Endothelial cell of umbilical vein (primary cell): ENCODE data around the gene ADARB2. TPM values are rescaled to one million over a fixed set of nuclear protein-coding genes. Genes with fewer than 3 reads are reported as not detected.

Experiments
- BruUV-seq: library from RNA; stranded (reverse); fragments of 400-500 nt; replicated peaks from 2 replicates; lab custom pipeline; 2021; lab: Mats Ljungman, UMichigan
- CTCF ChIA-PET: fragments of 300-600, 350-600 bp; sonication (Branson Sonifier 250); formaldehyde crosslinking; loops from one replicate; lab custom pipeline; 2021; ENCODE audit warnings: antibody characterized with exemption, inconsistent platforms; lab: Charles Lee
- POLR2A ChIA-PET: fragments of 300-600, 350-600 bp; sonication (Branson Sonifier 250); formaldehyde crosslinking; loops from one replicate; lab custom pipeline; 2021; ENCODE audit warnings: antibody characterized with exemption, inconsistent platforms; lab: Charles Lee
- DNase-seq: peaks from one replicate; pipeline ENCODE4 v3.0.0-alpha.2; 2011; ENCODE audit warnings: low read depth, low spot score
- FAIRE-seq: peaks from 2 replicates; lab custom pipeline; 2011; peaks lifted over from hg19 to GRCh38; lab: Jason Lieb, UNC
- H2AFZ ChIP-seq: 2 replicates; pipeline ENCODE4 v1.6.0; 2012; ENCODE audit warnings: low read depth, low read length, control low read depth, inconsistent platforms
- H3K27ac ChIP-seq: 2 replicates; pipeline ENCODE4 v1.5.1; 2011; ENCODE audit warnings: low read depth, mild to moderate bottlenecking, control low read depth, low read length, moderate library complexity; ENCODE audit not compliant: insufficient read depth
- H3K27me3 ChIP-seq, 2 experiments: 2 replicates each; pipeline versions ENCODE4 v1.6.0 to v1.6.1; 2011; ENCODE audit warnings: low read length in 2 of 2, mixed read lengths in 1 of 2; ENCODE audit not compliant: control insufficient read depth in 2 of 2, insufficient read depth in 2 of 2
- H3K36me3 ChIP-seq, 2 experiments: 2 replicates in 1 of 2; 3 replicates in 1 of 2; pipeline ENCODE4 v1.5.1; 2011; ENCODE audit warnings: low read length in 2 of 2, mild to moderate bottlenecking in 1 of 2, moderate library complexity in 1 of 2; ENCODE audit not compliant: control insufficient read depth in 2 of 2, insufficient read depth in 2 of 2; ENCODE audit errors: extremely low read depth in 1 of 2
- H3K4me1 ChIP-seq: 3 replicates; pipeline ENCODE4 v1.5.1; 2011; ENCODE audit warnings: mild to moderate bottlenecking, low read length; ENCODE audit not compliant: control insufficient read depth, insufficient read depth; ENCODE audit errors: extremely low read depth
- H3K4me2 ChIP-seq: 2 replicates; pipeline ENCODE4 v1.6.1; 2011; ENCODE audit warnings: low read length, control low read depth, mixed read lengths; ENCODE audit not compliant: insufficient read depth
- H3K4me3 ChIP-seq, 3 experiments: fragments of 200-600 bp in 1 of 3; sonication (generic), shearing (Covaris generic) in 1 of 3; replicated peaks in 1 of 3; 2 replicates each; pipeline ENCODE4 v1.5.1; 2011 to 2016; ENCODE audit warnings: control low read depth in 3 of 3, low read length in 3 of 3, mild to moderate bottlenecking in 2 of 3, inconsistent platforms in 1 of 3, low read depth in 1 of 3, moderate library complexity in 1 of 3; ENCODE audit not compliant: insufficient read depth in 1 of 3
- H3K79me2 ChIP-seq: 2 replicates; pipeline ENCODE4 v1.6.0; 2012; ENCODE audit warnings: low read length, inconsistent platforms; ENCODE audit not compliant: control insufficient read depth, insufficient read depth
- H3K9ac ChIP-seq: replicated peaks from 2 replicates; pipeline ENCODE3; 2011; ENCODE audit warnings: low read length, control low read depth; ENCODE audit not compliant: insufficient read depth; ENCODE audit errors: extremely low read depth
- H3K9me1 ChIP-seq: replicated peaks from 3 replicates; pipeline ENCODE4 v1.6.0; 2011; ENCODE audit warnings: mild to moderate bottlenecking, low read length; ENCODE audit not compliant: control insufficient read depth, insufficient read depth; ENCODE audit errors: extremely low read depth
- H3K9me3 ChIP-seq: replicated peaks from 2 replicates; pipeline ENCODE4 v1.5.1; 2012; ENCODE audit warnings: low read length, inconsistent platforms; ENCODE audit not compliant: control insufficient read depth, insufficient read depth
- H4K20me1 ChIP-seq: replicated peaks from 2 replicates; pipeline ENCODE3; 2011; ENCODE audit warnings: mild to moderate bottlenecking, low read length; ENCODE audit not compliant: control insufficient read depth, insufficient read depth; ENCODE audit errors: extremely low read depth
- CTCF ChIP-seq, 2 donors: IDR thresholded peaks; 1 replicate in 1 of 2; 2 replicates in 1 of 2; pipeline ENCODE4 v1.5.1; 2011; ENCODE audit warnings: low read length in 2 of 2, mild to moderate bottlenecking in 2 of 2, moderate library complexity in 2 of 2, control low read depth in 1 of 2, inconsistent platforms in 1 of 2, low read depth in 1 of 2; ENCODE audit not compliant: insufficient read depth in 1 of 2; ENCODE audit errors: extremely low read depth in 1 of 2
- EZH2 ChIP-seq: IDR thresholded peaks from 2 replicates; pipeline ENCODE4 v1.6.1; 2012; ENCODE audit warnings: borderline replicate concordance, low read depth, mild to moderate bottlenecking, moderate library complexity, low read length, inconsistent platforms; ENCODE audit not compliant: severe bottlenecking
- FOS ChIP-seq: IDR thresholded peaks from 2 replicates; pipeline ENCODE4 v1.6.1; 2011; ENCODE audit warnings: mild to moderate bottlenecking, low read length, moderate library complexity, borderline replicate concordance; ENCODE audit not compliant: insufficient read depth
- GATA2 ChIP-seq: IDR thresholded peaks from 2 replicates; pipeline ENCODE4 v1.7.0; 2011; ENCODE audit warnings: low read depth, mild to moderate bottlenecking, moderate library complexity, mixed read lengths, low read length; ENCODE audit not compliant: insufficient read length, insufficient read depth
- JUN ChIP-seq: IDR thresholded peaks from 2 replicates; pipeline ENCODE4 v1.6.1; 2011; ENCODE audit warnings: borderline replicate concordance, low read depth; ENCODE audit not compliant: insufficient read length, insufficient read depth
- MAX ChIP-seq: IDR thresholded peaks from 2 replicates; pipeline ENCODE4 v1.6.1; 2011; ENCODE audit not compliant: insufficient read depth, insufficient read length
- MYC ChIP-seq: IDR thresholded peaks from one replicate; pipeline ENCODE4 v1.6.1; 2011; ENCODE audit warnings: mild to moderate bottlenecking, low read depth, low read length
- POLR2A ChIP-seq: IDR thresholded peaks from 2 replicates; pipeline ENCODE4 v1.6.1; 2012; ENCODE audit warnings: low read depth, mild to moderate bottlenecking, control low read depth, low read length
- POLR2AphosphoS5 ChIP-seq: IDR thresholded peaks from 2 replicates; pipeline ENCODE4 v1.6.1; 2012; ENCODE audit warnings: low read depth, mild to moderate bottlenecking, control low read depth, low read length, moderate library complexity; ENCODE audit not compliant: insufficient read depth
- dilution Hi-C: fragments of 300-500 bp; cut with MboI; formaldehyde crosslinking; loops from one replicate; pipeline ENCODE4 v1.15.0; 2019; ENCODE audit warnings: low sequenced_read_pairs; ENCODE audit not compliant: extremely low pct_ligation_motif_present
- intact Hi-C: fragments of 100-400 bp; cut with micrococcal nuclease; formaldehyde crosslinking; loops from one replicate; pipeline ENCODE4 v1.10.0; 2022
- polyA plus RNA-seq, 4 experiments: library from polyadenylated mRNA; depleted of rRNA in 3 of 4; stranded (reverse) in 3 of 4; unstranded in 1 of 4; fragments of >200 nt; gene quantifications; 2 replicates each; pipeline versions ENCODE4 v1.2.1 to v1.2.3, GENCODE V29; 2011 to 2012; ENCODE audit warnings: missing spikeins in 1 of 4
- total RNA-seq: library from RNA; stranded (reverse); gene quantifications from 2 replicates; pipeline ENCODE4 v1.2.3, GENCODE V29; 2021

The ADARB2 gene
- total and polyA plus RNA-seq, 2 donors (not counting 3 experiments of a cell fraction or from before 2014, with no cell fraction given), result not detected

- H2AFZ ChIP-seq, result no peak overlapping the region
- DNase-seq (no peak), FAIRE-seq (no peak)
- H3K9ac ChIP-seq, result no peak overlapping the region
- CTCF ChIA-PET, result no interaction called here
- no peaks in the 10 kb centered on the region for H3K36me3 ChIP-seq
- TF ChIP-seq JUN (no peak), POLR2AphosphoS5 (no peak), POLR2A (no peak), EZH2 (no peak), GATA2 (no peak), MYC (no peak), MAX (no peak), FOS (no peak), CTCF (IDR thresholded peaks at IDR 0.05; ENCODE audit: extremely low read depth in 1 of 2, insufficient read depth in 1 of 2, low read depth in 1 of 2, low read length in 2 of 2) (no peak)
- no peaks in the 10 kb centered on the region for H3K4me1 ChIP-seq
- no peak overlapping the region for H3K27ac ChIP-seq
- H3K4me3 ChIP-seq, result no peak overlapping the region
- dilution Hi-C loops, result no loop called here
- intact Hi-C loops, result no loop called here
- no peaks in the 10 kb centered on the region for H4K20me1 ChIP-seq
- no peaks in the 10 kb centered on the region for H3K9me1 ChIP-seq
- H3K4me2 ChIP-seq, result no peak overlapping the region
- POLR2A ChIA-PET, result no interaction called here
- no peaks in the 10 kb centered on the region for H3K27me3 ChIP-seq
- BruUV-seq, result no TSS peak
- H3K79me2 ChIP-seq, result no peaks in the 10 kb centered on the region
- H3K9me3 ChIP-seq, result peaks cover 13% of the 10 kb centered on the region
Measured at GRCh38 chr10:1686491-1686749, 50.9 kb downstream of the ADARB2 start.
